Activated CD4-positive, alpha-beta T cell treated with anti-CD3 and anti-CD28 coated beads, Interleukin-2, amount 50 U/mL, for 4 hours (primary cell): Measurements from ENCODE around the gene GRIK3.

Source experiments
- DNase-seq, 2 experiments: peaks; one replicate each; pipeline ENCODE4 v3.0.0-alpha.2; 2020

The GRIK3 gene

DNA sequence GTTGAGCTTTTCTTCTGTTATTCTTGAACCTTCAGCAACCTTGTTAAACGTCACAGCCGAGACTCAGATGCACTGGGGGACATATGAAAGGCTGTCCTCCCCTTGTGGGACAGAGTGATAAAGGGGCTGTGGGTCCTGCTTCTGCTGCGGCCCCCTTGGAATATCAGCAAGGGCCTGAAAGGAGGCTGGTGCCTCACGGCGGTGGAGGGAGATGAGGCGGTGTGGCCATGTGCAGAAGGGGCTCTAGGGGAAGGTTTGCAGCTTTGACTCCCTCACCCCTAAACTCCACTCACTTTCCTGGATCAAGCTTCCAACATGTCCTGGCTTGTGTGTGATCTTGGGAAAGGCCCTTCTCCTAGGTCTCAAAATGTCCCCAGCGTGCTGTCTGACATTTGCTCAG is 280.9 kb downstream of the GRIK3 start:
- no peak for DNase-seq

DNA sequence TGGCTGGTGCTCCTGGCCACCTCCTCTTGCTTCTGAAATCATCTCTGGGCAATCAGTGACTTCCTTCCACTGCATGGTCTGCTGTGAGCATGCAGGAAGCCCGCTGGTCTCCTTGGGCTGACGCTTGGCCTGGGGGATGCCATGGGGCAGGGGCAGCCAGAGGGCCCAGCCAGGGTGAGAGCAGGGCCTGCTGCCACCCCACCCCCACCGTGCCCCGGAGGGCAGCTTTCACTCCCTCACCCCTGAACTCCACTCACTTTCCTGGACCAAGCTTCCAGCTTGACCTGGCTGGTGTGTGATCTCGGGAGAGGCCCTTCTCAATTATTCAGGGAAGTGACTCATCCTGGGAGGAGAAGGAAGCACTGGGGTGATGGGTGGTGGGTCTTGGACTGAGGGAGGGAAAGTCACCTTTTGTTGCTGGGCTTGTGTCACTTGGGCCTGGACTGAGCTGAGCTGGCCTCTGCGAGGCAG is 281.4 kb downstream of the GRIK3 start:
- DNase-seq: no peak

DNA sequence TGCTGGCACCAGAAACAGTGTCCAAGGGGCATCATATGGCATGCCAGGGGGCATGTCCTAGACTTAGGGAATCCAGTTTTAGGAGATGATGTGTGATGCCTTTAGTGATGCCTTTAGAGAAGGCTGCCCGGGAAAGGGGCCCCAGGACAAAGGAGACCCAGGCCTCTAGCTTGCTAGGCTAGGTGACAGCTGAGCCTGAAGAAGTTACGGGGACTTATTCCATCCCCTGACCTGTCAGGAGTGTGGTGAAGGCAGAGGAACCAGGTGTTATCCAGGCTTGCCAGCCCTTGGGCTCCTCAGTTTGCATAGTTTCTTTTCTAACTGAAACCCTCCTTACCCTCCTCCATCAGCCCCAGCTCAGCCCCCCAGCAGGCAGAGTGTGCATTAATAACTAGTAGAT is 281.9 kb downstream of the GRIK3 start:
- DNase-seq: no peak

DNA sequence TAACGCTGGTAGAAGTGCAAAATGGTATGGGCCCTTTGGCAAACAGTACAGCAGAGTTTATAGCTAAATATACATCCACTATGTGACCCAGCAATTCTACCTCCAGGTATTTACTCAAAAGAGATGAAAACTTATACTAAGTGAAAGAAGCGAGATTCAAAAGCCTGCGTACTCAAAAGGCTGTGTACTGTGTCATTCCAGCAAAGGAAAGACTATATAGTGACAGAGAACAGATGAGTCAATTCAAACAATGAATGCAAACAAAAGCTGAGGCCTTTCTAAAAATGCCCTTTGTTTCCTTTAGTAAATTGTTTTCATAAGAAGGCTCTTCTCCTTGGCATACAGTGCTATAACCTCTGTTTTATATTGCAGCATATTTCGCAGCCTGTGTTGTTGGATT is 282.8 kb downstream of the GRIK3 start:
- no peak for DNase-seq

DNA sequence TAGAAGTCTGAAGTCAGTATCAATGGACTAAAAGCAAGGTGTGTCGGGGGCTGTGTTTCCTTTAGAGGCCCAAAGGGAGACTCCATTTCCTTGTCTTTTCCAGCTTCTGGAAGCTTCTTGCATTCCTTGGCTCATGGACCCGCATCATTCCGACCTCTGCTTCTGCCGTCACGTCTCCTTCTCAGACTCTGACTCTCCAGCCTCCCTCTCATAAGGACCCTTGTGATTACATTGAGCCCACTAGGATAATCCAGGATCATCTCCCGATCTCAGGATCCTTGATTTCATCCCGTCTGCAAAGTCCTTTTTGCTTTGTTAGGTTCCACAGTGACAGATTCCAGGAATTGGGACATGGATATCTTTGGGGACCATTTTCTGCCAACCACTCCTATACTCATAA is 285.8 kb downstream of the GRIK3 start:
- DNase-seq: no peak
